SJSA1 (cell line): ENCODE results near the gene RNASE13. TPM values are rescaled to one million over a fixed set of nuclear protein-coding genes. Genes with fewer than 3 reads are reported as not detected.

Experiments used
- DNase-seq, 2 experiments: peaks; one replicate each; pipeline ENCODE4 v3.0.0-alpha.2; 2015 to 2020; ENCODE audit warnings: low spot score in 2 of 2, low read depth in 1 of 2
- H3K27ac ChIP-seq: fragments of 250-450 bp; sonication (Bioruptor Pico); 2 replicates; pipeline ENCODE4 v1.5.1; 2020; ENCODE audit warnings: mild to moderate bottlenecking, moderate library complexity
- H3K27me3 ChIP-seq: fragments of 250-450 bp; sonication (Bioruptor Pico); replicated peaks from 2 replicates; pipeline ENCODE4 v1.5.1; 2020; ENCODE audit warnings: mild to moderate bottlenecking, moderate library complexity
- H3K36me3 ChIP-seq: fragments of 250-450 bp; sonication (Bioruptor Pico); 2 replicates; pipeline ENCODE4 v1.5.1; 2020; ENCODE audit warnings: mild to moderate bottlenecking
- H3K4me1 ChIP-seq: fragments of 250-450 bp; sonication (Bioruptor Pico); replicated peaks from 2 replicates; pipeline ENCODE4 v1.6.1; 2021; ENCODE audit warnings: mild to moderate bottlenecking
- H3K4me3 ChIP-seq: fragments of 250-450 bp; sonication (Bioruptor Pico); 2 replicates; pipeline ENCODE4 v1.5.1; 2020; ENCODE audit warnings: mild to moderate bottlenecking
- H3K9me3 ChIP-seq: fragments of 250-450 bp; sonication (Bioruptor Pico); replicated peaks from 2 replicates; pipeline ENCODE4 v1.5.1; 2020; ENCODE audit warnings: mild to moderate bottlenecking
- total RNA-seq: library from RNA; depleted of rRNA; stranded (reverse); fragments of >200 nt; shearing (Covaris generic); gene quantifications from 2 replicates; pipeline ENCODE4 v1.2.3, GENCODE V29; 2014

Gene RNASE13
- total RNA-seq, 1 experiment from 2014 or later, result not detected

DNA sequence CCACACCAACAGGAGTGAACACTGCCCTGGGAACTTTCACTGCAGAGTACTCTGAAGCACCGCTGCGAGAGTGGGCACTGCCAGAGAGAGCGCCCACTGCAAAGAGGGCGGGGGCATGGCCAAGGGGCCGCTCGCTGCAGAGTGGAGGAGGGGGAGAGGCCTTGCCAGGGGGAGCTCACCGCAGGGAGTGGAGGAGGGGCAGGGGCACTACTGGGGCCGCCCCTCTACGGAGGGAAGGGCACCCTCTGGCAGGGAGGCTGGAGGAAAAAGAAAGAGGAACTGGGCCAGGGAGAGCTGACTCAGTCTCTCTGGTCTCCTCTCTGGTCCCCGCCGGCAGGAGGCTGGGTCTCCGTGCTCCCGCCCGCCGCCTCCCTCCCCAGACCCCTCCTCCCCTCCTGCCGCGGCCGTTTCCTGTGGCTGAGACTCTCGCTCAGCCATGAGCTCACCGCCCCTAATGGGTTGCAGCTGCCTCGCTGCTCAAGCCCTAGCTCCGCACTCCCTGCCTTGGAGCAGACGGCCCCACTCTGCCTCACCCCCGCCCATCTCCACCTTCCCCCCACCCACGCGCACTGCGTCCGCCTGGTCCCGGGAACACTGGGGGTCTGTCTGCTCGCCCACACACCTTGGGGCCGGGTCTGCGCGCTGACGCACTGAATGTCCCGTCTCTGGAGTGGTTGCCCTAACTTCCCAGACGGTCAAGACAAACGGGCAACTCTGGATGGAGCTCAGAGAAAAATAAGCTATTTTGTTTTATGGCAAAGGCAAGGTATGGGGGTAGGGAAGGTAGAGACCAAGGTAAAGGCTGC lies 36.8 kb upstream of the RNASE13 start:
- Histone ChIP-seq H3K27me3 (no peaks in the 10 kb centered on the region), H3K4me1 (peaks cover 29% of the 10 kb centered on the region), H3K27ac (peak overlapping the region; percentile 78), H3K9me3 (no peaks in the 10 kb centered on the region), H3K4me3 (peak overlapping the region; percentile 81), H3K36me3 (peaks cover 46% of the 10 kb centered on the region)
- DNase-seq, result peak; percentile 83 to 95

DNA sequence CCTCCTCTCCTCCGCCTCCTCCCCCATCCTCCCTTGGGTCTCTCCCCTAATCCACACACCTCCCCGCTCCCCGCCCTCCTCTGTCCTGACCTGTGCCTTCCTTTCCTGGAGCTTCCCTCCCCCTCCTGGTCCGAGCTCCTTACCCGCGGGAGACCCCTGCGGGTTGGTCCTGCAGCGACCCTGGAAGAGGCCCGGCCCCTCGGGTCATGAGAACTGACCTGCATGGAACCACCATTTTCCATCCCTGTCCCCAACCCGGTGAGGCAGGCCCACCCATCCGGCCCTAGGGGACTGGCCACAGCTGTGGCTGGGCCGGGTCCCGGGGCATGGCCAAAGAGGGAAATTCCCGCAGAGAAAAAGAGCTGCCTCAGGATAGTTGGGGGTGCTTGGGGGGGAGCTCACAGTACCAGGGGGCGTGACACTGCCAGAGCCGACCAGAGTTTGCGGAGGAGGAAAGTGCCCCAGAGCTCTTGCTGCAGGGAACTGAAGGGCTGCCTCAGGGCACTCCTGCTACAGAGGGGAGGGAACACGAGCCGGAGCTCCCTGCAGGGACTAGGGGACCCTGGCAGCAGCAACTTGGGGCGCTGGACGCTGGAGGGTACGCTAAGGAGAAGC lies 36.1 kb upstream of the RNASE13 start:
- Histone ChIP-seq H3K4me3 (peak overlapping the region; percentile 81), H3K27me3 (no peaks in the 10 kb centered on the region), H3K36me3 (peaks cover 39% of the 10 kb centered on the region), H3K4me1 (peaks cover 29% of the 10 kb centered on the region), H3K9me3 (no peaks in the 10 kb centered on the region), H3K27ac (peak overlapping the region; percentile 78)
- peak; percentile 60 to 69 for DNase-seq

DNA sequence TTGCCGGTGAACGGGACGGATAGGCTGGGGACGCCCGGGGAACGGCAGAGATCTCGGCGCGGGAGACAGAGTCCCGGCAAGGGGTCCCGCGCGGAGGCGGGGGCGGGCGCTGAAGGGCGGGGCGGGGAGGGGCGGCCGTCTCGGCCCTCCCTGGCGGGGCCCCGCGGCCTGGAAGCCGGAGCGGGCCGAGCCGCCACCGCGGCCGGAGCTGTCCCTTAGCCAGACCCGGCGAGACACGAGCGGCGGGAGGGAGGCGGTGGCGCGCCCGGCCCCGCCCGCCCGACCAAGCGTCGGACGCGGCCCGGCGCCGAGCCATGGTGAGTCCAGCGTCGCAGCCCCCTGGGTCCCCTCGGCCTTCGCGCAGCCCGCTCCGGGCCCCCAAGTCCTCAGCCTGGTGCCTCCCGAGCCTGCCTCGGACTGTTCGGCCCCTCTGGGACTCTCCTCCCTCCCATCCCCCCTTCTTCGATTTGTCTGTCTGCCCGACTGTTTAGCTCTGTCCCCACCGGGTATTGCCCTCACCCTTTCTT lies 35.5 kb upstream of the RNASE13 start, which contains the start of gene ARHGEF40:
Gene ARHGEF40, plus strand, starts transcription at position 222 of the 527 bp plus-strand sequence. Its CDS starts 93 bp downstream, at position 315.
- Histone ChIP-seq H3K27ac (peak within 1 kb of the TSS; percentile 78), H3K27me3 (no peaks in the 10 kb centered on the region), H3K4me1 (peaks cover 29% of the 10 kb centered on the region), H3K4me3 (peak within 1 kb of the TSS; percentile 81), H3K9me3 (no peaks in the 10 kb centered on the region), H3K36me3 (peaks cover 34% of the 10 kb centered on the region)
- peak in 1 of 2 experiments; percentile 53 for DNase-seq

DNA sequence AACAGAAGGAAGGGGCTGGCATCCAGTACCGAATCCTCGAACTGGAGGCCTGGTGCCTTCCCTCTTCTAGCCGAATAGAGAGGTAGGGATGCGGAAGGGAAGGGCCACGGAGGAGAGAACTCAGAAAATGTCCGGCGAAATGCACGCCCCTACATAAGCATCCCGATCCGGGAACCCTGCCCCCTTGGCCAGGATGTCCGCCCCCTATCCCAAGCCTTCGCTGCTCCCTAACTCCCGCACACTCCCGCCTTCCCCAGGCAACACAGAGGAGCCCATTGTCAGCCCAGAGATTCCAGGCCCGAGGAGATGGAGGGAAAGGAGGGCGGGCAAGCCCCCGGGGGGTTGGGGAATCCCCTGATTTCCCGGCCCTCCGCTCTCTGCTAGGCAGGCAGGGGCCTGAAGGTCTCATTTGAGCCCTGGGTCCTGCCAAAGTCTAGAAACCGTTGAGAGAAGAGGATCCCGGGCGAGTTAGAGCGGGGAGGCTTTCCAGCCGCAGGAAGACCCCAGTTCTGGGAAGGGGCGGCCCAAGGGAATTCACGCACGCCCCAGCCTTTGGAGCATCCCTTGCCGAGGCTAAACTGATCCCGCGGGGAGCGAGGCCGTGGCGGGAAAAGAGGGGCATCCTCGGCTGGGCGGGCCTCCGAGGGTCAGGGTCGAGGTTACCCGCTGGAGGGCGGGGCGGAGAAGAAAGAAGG lies 34.9 kb upstream of the RNASE13 start:
- Histone ChIP-seq H3K4me1 (peaks cover 29% of the 10 kb centered on the region), H3K4me3 (peak overlapping the region; percentile 81), H3K27ac (peak overlapping the region; percentile 78), H3K27me3 (no peaks in the 10 kb centered on the region), H3K36me3 (peaks cover 28% of the 10 kb centered on the region), H3K9me3 (no peaks in the 10 kb centered on the region)
- peak; percentile 68 to 69 for DNase-seq

DNA sequence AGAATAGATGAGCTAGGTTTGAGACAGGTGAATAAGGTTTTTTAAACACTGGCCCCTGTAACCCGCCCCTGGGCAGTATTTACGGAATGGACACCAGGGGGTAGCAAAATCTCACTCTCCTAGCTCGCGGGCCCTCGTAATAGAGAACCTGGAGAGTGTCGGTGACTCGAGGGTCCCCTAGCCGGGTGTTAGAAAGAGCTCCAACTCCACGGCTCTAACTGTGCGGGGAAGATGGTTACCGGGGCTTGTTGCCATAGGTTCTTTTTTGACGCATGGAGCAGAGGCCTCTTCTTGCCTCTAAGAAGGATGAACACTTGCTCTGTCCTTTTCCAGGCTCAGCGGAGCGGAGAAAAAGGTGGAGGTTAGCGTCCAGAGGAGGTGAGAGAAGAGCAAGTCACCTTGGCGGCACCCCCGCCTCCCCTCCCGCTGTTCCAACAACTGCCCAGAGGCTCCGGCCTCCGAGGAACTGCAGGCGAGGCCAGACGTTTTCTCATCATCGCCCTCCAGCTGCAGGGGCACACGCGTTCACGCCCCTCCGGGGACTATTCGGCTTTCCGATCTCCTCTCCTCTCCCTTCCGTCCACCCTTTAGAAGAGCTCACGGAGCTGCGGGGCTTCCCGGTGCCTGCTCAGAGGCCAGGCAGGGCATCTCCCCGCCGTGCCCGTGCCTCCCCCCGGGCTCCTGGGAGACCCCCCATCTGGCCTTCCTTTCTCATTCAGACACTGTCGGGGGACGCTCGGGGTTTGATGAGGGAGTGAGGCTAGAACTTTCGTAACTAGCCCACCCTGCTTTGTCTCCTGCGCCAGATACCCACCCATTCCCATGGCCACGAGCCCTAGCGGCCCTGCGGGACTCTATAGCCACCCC lies 34.1 kb upstream of the RNASE13 start:
- Histone ChIP-seq H3K27ac (peak overlapping the region; percentile 78; the same call in 1 of the 2 replicates), H3K9me3 (no peaks in the 10 kb centered on the region), H3K27me3 (no peaks in the 10 kb centered on the region), H3K36me3 (peaks cover 20% of the 10 kb centered on the region), H3K4me1 (peaks cover 32% of the 10 kb centered on the region), H3K4me3 (peak overlapping the region; percentile 81)
- DNase-seq, result peak in 1 of 2 experiments; percentile 30

DNA sequence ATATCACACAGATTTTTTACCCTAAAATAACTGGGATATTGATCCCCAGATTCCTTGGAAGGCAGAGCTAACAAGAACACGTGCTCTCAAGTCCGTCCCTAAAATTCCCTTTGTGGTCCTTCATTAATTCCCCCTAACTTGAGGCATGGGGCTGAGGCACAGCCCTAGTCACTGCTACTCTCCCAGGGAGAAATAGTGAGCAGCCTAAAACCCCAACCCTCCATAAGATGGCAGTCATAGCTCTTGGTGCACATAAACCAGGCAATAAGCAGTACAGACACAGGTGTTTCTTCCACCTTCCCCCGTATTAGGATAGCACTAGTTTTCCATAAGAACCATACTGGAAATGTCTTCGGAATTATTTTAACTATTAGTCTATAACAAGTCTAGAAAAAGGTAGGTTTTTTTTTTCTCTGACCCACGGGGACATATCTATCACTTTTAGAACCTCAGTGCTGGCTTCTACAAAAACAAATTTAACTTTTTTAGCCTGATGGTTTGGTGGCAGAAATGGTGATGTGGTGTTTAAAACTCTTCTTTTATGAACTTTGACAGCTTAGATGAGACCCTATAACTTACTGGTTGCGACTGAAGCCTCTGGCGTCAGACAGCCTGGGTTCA lies 32.4 kb upstream of the RNASE13 start:
- no peak overlapping the region for H3K27ac ChIP-seq
- DNase-seq, result no peak
- H3K27me3 ChIP-seq, result no peaks in the 10 kb centered on the region
- no peak overlapping the region for H3K4me3 ChIP-seq
- peaks cover 35% of the 10 kb centered on the region for H3K4me1 ChIP-seq
- no peaks in the 10 kb centered on the region for H3K9me3 ChIP-seq
- 0 out of 2 replicates have a peak, but pooled peaks cover 4% of the 10 kb centered on the region for H3K36me3 ChIP-seq

DNA sequence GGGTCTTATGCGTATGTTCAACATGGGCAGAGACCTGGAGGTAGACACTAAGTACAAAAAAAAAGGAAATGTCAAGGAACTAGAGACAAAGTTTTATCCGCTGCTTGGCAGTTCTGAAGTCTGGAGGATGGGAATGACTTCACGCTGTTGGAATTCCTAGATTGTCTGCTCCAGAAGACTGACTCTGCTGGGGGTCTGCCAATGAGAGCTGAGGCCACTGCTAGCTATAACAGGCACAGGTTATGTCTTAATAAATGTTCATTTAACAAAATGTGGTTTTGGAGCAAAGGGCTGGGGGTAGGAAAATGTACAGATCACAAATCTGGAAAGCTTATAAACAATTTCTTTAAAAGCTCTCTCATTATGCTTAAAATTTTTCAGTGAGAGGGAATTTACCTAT lies 28.9 kb upstream of the RNASE13 start:
- H3K36me3 ChIP-seq, result no peaks in the 10 kb centered on the region
- H3K4me3 ChIP-seq, result no peak overlapping the region
- peaks cover 13% of the 10 kb centered on the region for H3K4me1 ChIP-seq
- H3K9me3 ChIP-seq, result no peaks in the 10 kb centered on the region
- peak; percentile 53 to 68 for DNase-seq
- peak overlapping the region; percentile 11; the same call in 1 of the 2 replicates for H3K27ac ChIP-seq
- no peaks in the 10 kb centered on the region for H3K27me3 ChIP-seq

DNA sequence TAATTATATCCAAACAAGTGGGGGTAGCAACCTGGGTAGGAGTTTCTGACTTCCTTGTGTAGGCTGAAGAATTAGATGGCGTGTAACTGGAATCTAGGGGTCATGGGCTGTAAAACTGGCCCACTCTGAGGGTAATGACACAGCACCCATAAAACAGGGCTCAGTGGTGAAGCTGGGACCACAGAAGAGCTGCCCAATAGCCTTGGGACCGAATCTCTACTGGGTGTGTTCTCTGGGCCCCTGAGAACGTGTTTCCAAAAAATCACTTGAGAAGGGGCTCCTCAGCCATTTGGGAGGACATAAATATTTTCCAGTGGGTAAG lies 26.7 kb upstream of the RNASE13 start:
- no peaks in the 10 kb centered on the region for H3K36me3 ChIP-seq

DNA sequence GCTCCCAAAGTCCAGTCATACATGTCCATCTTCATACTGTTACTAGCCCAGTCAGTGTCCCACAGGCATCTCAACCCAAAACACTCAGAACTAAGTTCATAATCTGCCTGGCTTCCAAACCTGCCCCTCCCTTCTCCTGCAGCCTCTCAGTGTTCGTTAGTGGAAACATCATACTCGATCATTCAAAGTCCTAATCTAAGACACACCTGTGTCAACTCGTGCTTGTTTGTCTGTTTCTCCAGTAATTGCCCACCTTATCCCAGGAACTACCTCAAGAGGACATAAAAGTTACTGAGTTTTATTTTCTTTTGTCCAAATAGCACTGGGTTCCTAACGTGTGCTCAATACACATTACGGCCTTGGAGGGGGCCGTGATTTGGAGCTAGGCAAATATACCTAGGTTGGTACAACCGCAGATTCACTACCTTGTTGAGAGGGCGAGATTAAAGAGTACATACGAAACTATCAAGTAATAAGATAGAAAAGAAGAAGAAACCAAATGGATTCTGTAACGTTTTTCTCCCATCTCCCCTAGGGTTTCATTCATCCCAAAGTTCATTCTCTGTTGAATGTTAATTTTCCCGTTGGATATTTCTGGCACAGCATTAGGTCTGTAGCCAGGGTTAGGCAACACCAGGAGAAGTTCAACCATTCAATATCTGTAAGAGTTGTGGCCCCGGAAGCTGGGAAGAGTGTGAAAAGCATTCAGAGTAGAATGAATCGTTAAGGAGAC lies 26.2 kb upstream of the RNASE13 start:
- Histone ChIP-seq H3K27ac (no peak overlapping the region), H3K27me3 (no peaks in the 10 kb centered on the region), H3K4me3 (no peak overlapping the region), H3K36me3 (no peaks in the 10 kb centered on the region), H3K9me3 (no peaks in the 10 kb centered on the region), H3K4me1 (peaks cover 12% of the 10 kb centered on the region)
- no peak for DNase-seq

More for the DNA sequence above, 26.7 kb upstream of the RNASE13 start:
- H3K27ac ChIP-seq, result no peak overlapping the region
- peaks cover 12% of the 10 kb centered on the region for H3K4me1 ChIP-seq
- no peak for DNase-seq
- H3K27me3 ChIP-seq, result no peaks in the 10 kb centered on the region
- H3K4me3 ChIP-seq, result no peak overlapping the region
- no peaks in the 10 kb centered on the region for H3K9me3 ChIP-seq

DNA sequence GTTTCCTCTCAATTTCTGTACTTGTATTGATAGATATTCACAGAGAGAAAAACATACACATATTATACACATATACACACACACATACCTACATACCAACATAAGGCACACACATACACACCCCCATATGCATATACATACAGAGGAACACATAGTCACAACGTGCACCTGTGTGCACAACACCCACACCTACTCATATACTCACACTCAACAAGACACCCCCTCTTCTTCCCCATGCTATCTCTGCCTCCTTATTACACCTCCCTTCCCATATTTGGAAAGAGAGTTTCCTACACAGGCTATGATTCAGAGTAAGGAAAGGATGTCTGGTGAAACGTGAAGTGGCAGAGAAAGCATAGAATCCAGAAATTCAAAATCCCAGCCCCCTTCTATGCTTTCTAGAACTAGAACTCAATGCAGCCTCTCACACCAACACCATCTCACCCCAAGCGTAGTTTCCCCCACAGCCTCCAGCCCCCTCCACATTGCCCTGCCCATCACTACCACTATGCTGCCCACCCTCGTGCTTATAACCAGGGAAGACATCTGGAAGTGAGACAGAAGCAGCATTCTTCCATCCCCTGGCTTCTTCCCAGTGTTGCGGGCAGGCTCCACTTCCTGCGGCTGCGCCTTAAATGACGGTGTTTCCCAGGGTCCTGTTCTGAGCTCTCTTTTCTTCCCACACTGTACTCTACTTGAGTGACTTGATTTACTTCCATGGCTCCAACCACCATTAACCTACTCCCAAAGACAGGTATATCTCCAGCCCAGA lies 25.4 kb upstream of the RNASE13 start:
- H3K27ac ChIP-seq, result no peak overlapping the region
- DNase-seq, result no peak

DNA sequence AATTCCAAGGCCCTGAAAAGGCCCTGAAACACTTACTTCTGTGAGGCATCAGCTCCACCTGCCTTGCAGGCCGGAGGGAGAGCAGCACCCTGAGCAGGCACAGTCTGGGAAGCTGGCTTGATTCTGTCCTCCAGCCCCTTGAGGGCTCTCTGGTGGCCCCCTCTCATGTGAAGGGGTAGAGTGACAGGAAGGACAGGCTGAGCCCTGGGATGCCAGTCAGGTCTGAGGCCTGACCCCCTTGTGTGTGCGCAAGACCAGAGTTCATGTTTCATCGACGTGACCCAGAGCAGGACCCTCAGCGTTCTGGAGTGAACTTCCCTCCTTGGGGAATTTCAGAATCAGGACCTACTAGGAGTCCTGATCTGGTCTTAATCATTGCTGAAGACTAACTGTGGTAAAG lies 24.3 kb upstream of the RNASE13 start:
- H3K36me3 ChIP-seq, result no peaks in the 10 kb centered on the region
- no peaks in the 10 kb centered on the region for H3K9me3 ChIP-seq
- no peak overlapping the region for H3K27ac ChIP-seq
- H3K27me3 ChIP-seq, result no peaks in the 10 kb centered on the region
- H3K4me1 ChIP-seq, result peaks cover 11% of the 10 kb centered on the region
- no peak for DNase-seq
- no peak overlapping the region for H3K4me3 ChIP-seq

More for the DNA sequence above, 25.4 kb upstream of the RNASE13 start:
- no peak overlapping the region for H3K4me3 ChIP-seq
- peaks cover 12% of the 10 kb centered on the region for H3K4me1 ChIP-seq
- H3K27me3 ChIP-seq, result no peaks in the 10 kb centered on the region
- no peaks in the 10 kb centered on the region for H3K9me3 ChIP-seq
- no peaks in the 10 kb centered on the region for H3K36me3 ChIP-seq
